ENCODE data around the gene MYL10.

Gene MYL10

DNA sequence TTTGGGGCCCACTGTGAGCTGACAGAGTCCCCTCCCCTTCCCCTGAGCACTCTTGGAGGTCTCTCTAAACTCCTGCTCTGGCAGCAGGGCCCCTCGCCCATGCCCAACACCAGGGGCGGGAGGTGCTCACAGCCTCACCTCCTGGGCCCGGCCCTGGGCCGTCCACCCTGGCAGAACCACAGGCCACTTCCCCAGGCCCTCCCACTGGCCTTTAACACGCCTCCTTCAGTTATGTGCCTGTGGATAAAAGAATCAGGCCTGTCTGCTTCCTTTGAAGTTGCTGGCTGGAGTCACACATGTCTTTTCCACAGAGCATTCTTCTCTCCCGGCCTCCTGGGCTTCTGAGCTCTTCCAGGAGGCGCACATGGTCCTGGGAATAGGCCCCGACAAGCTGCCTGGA lies 10.2 kb downstream of the MYL10 start:
- Histone ChIP-seq H2AK5ac (ENCODE audit: low read length) (no peak overlapping the region), H3K4me3 (ENCODE audit: low read length) (no peak overlapping the region), H3K9ac (ENCODE audit: low read length) (no peak overlapping the region), H3K79me2 (ENCODE audit: control insufficient read depth, insufficient read depth, low read length) (no peaks in the 10 kb centered on the region), H4K5ac (ENCODE audit: low read length) (no peak overlapping the region), H4K8ac (ENCODE audit: low read depth, low read length) (no peak overlapping the region), H2BK15ac (replicated peaks; ENCODE audit: low read depth) (no peak overlapping the region), H3K4ac (ENCODE audit: low read depth, low read length) (peak overlapping the region; percentile 9), H3K27me3 (ENCODE audit: insufficient read depth, low read length, poor library complexity) (no peaks in the 10 kb centered on the region), H3K23ac (ENCODE audit: low read length) (no peak overlapping the region), H3K4me1 (ENCODE audit: control insufficient read depth, low read depth, low read length) (peaks cover 6% of the 10 kb centered on the region), H3K36me3 (ENCODE audit: control insufficient read depth, insufficient read depth, low read length) (no peaks in the 10 kb centered on the region), H3K18ac (ENCODE audit: low read length) (peak overlapping the region; percentile 29), H3K56ac (ENCODE audit: low read length) (peak overlapping the region; percentile 25), H2BK5ac (ENCODE audit: low read length) (no peak overlapping the region), H3K27ac (ENCODE audit: low read depth, low read length) (no peak overlapping the region), H3K4me2 (ENCODE audit: low read length) (no peak overlapping the region), H3K79me1 (ENCODE audit: low read length) (no peaks in the 10 kb centered on the region), H2BK120ac (ENCODE audit: low read depth, low read length) (no peak overlapping the region)
- DNase-seq: no peak
- no CpG with 5 or more reads among the region's 8 CpGs for WGBS (ENCODE audit: extremely low coverage, insufficient coverage, low lambda C conversion rate)

DNA sequence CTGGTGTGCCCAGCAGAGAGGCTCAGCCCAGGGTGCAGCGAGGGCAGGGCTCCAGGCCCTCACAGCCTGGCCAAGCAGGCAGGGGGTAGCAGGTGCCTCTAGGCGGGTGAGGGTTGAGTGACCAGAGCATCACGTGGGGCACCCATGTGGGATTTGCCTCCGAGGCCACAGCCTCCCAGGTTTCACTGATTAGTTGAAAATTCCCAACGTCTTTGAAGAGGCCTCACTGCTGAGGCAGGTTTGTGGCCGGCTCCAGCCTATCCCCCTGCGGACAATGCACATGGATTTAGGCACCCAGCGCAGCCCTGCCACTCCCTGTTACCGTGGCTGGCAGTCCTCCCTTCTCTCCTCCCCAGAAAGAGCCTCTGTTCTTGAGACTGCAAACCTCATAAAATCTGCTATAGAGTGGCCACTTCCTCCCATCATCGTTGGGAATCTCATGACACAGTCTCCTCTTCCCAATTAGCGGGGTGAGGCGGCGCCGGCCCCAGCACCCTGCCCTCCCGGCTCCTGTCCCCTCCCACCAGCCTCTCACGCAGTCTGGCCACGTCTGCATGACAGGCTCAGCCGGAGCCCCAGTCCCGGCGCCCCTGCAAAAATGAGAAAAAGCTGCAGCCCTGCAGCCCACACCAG lies 10.8 kb downstream of the MYL10 start:
- Histone ChIP-seq H2BK5ac (ENCODE audit: low read length) (no peak overlapping the region), H3K4ac (ENCODE audit: low read depth, low read length) (no peak overlapping the region), H2BK15ac (replicated peaks; ENCODE audit: low read depth) (no peak overlapping the region), H3K23ac (ENCODE audit: low read length) (no peak overlapping the region), H3K4me3 (ENCODE audit: low read length) (no peak overlapping the region), H3K27me3 (ENCODE audit: insufficient read depth, low read length, poor library complexity) (no peaks in the 10 kb centered on the region), H3K27ac (ENCODE audit: low read depth, low read length) (no peak overlapping the region), H3K56ac (ENCODE audit: low read length) (peak overlapping the region; percentile 25), H3K18ac (ENCODE audit: low read length) (peak overlapping the region; percentile 29), H3K36me3 (ENCODE audit: control insufficient read depth, insufficient read depth, low read length) (no peaks in the 10 kb centered on the region), H3K79me1 (ENCODE audit: low read length) (no peaks in the 10 kb centered on the region), H3K79me2 (ENCODE audit: control insufficient read depth, insufficient read depth, low read length) (no peaks in the 10 kb centered on the region), H2AK5ac (ENCODE audit: low read length) (no peak overlapping the region), H4K5ac (ENCODE audit: low read length) (no peak overlapping the region), H4K8ac (ENCODE audit: low read depth, low read length) (no peak overlapping the region), H3K4me1 (ENCODE audit: control insufficient read depth, low read depth, low read length) (peaks cover 8% of the 10 kb centered on the region), H3K9ac (ENCODE audit: low read length) (no peak overlapping the region), H3K4me2 (ENCODE audit: low read length) (no peak overlapping the region), H2BK120ac (ENCODE audit: low read depth, low read length) (no peak overlapping the region)
- no CpG with 5 or more reads among the region's 20 CpGs for WGBS (ENCODE audit: extremely low coverage, insufficient coverage, low lambda C conversion rate)
- no peak for DNase-seq

DNA sequence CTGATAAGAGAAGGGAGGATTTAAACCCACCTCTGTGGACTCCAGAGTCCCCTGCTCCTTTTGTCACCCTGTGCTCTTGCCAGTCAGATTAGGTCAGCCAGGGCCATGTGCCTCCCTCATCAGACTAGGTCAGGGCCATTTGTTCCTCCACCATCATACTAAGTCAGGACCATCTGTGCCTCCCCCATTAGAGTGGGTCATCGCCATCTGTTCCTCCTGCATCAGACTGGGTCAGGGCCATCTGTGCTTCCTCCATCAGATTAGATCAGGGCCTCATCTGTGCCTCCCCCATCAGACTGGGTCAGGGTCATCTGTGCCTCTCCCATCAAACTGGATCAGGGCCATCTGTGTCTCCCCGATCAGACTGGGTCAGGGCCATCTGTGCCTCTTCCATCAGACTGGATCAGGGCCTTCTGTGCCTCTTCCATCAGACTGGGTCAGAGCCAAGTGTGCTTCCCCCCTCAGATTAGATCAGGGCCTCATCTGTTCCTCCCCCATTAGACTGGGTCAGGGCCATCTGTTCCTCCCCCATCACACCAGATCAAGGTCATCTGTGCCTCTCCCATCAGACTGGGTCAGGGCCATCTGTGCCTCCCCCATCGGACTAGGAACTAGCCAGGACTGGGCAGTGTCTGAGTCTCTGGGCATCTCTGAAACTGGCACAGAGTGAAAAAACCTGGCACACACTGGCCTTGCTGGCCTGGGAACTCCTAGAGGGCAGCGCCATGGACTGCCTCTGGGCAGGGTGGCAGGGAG lies 11.5 kb downstream of the MYL10 start:
- Histone ChIP-seq H3K23ac (ENCODE audit: low read length) (no peak overlapping the region), H4K8ac (ENCODE audit: low read depth, low read length) (no peak overlapping the region), H3K56ac (ENCODE audit: low read length) (no peak overlapping the region), H3K4me3 (ENCODE audit: low read length) (no peak overlapping the region), H4K5ac (ENCODE audit: low read length) (no peak overlapping the region), H2BK120ac (ENCODE audit: low read depth, low read length) (no peak overlapping the region), H3K18ac (ENCODE audit: low read length) (no peak overlapping the region), H3K27me3 (ENCODE audit: insufficient read depth, low read length, poor library complexity) (no peaks in the 10 kb centered on the region), H3K79me2 (ENCODE audit: control insufficient read depth, insufficient read depth, low read length) (no peaks in the 10 kb centered on the region), H3K4me1 (ENCODE audit: control insufficient read depth, low read depth, low read length) (peaks cover 8% of the 10 kb centered on the region), H2BK15ac (replicated peaks; ENCODE audit: low read depth) (no peak overlapping the region), H3K79me1 (ENCODE audit: low read length) (no peaks in the 10 kb centered on the region), H3K9ac (ENCODE audit: low read length) (no peak overlapping the region), H3K27ac (ENCODE audit: low read depth, low read length) (no peak overlapping the region), H3K4me2 (ENCODE audit: low read length) (no peak overlapping the region), H2BK5ac (ENCODE audit: low read length) (no peak overlapping the region), H3K36me3 (ENCODE audit: control insufficient read depth, insufficient read depth, low read length) (no peaks in the 10 kb centered on the region), H2AK5ac (ENCODE audit: low read length) (no peak overlapping the region), H3K4ac (ENCODE audit: low read depth, low read length) (no peak overlapping the region)
- DNase-seq: no peak
- no CpG with 5 or more reads among the region's 4 CpGs for WGBS (ENCODE audit: extremely low coverage, insufficient coverage, low lambda C conversion rate)

DNA sequence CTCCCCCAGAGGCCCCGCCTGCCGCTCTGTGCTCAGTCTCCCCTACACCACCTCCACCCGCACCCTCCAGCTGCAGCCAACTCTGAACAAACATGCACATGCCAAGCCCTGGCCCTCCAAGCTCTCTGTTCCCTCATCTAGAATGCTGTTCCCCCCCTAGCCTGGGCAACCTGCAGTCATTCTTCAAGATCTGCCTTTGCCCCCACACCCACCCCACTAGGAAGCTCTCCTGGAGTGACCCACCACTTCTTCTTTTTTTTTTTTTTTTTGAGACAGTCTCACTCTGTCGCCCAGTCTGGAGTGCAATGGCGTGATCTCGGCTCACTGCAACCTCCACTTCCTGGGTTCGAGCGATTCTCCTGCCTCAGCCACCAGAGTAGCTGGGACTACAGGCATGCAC lies 13.7 kb downstream of the MYL10 start:
- H2BK5ac ChIP-seq (ENCODE audit: low read length): peak overlapping the region; percentile 96
- H3K56ac ChIP-seq (ENCODE audit: low read length): peak overlapping the region; percentile 85
- peak overlapping the region; percentile 95 for H3K27ac ChIP-seq (ENCODE audit: low read depth, low read length)
- H3K4me2 ChIP-seq (ENCODE audit: low read length): no peak overlapping the region
- no peak overlapping the region for H4K8ac ChIP-seq (ENCODE audit: low read depth, low read length)
- H3K79me2 ChIP-seq (ENCODE audit: control insufficient read depth, insufficient read depth, low read length): no peaks in the 10 kb centered on the region
- peak overlapping the region; percentile 48 for H3K9ac ChIP-seq (ENCODE audit: low read length)
- H3K79me1 ChIP-seq (ENCODE audit: low read length): no peaks in the 10 kb centered on the region
- peak overlapping the region; percentile 95 for H2AK5ac ChIP-seq (ENCODE audit: low read length)
- no peak overlapping the region for H3K4me3 ChIP-seq (ENCODE audit: low read length)
- no CpG with 5 or more reads among the region's 8 CpGs for WGBS (ENCODE audit: extremely low coverage, insufficient coverage, low lambda C conversion rate)
- peak overlapping the region; percentile 66 for H3K18ac ChIP-seq (ENCODE audit: low read length)
- H3K4ac ChIP-seq (ENCODE audit: low read depth, low read length): peak overlapping the region; percentile 85
- no peaks in the 10 kb centered on the region for H3K36me3 ChIP-seq (ENCODE audit: control insufficient read depth, insufficient read depth, low read length)
- no peaks in the 10 kb centered on the region for H3K27me3 ChIP-seq (ENCODE audit: insufficient read depth, low read length, poor library complexity)
- no peak overlapping the region for H3K23ac ChIP-seq (ENCODE audit: low read length)
- no peak overlapping the region for H2BK15ac ChIP-seq (replicated peaks; ENCODE audit: low read depth)
- H3K4me1 ChIP-seq (ENCODE audit: control insufficient read depth, low read depth, low read length): peaks cover 8% of the 10 kb centered on the region
- H2BK120ac ChIP-seq (ENCODE audit: low read depth, low read length): peak overlapping the region; percentile 17
- DNase-seq: no peak
- no peak overlapping the region for H4K5ac ChIP-seq (ENCODE audit: low read length)

DNA sequence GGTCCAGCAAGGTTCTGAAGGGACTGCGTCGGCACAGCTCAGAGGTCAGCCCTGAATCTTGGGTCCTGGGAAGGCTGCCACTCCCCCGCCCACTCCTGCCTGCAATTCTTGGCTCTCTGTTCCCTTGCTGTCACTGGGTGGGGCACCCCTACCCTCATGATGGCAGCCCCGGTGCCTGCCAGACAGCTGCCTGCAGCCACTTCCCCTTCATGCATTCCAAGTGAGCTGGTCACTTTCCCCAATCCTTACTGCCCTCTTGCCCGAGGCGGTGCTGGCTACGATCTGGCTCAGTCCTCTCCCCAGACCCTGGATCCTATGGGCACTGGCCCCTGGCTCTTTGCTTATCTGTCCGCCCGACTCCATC lies 14.2 kb downstream of the MYL10 start:
- H3K27ac ChIP-seq (ENCODE audit: low read depth, low read length): peak overlapping the region; percentile 95
- H3K27me3 ChIP-seq (ENCODE audit: insufficient read depth, low read length, poor library complexity): no peaks in the 10 kb centered on the region
- H3K56ac ChIP-seq (ENCODE audit: low read length): peak overlapping the region; percentile 85
- H3K9ac ChIP-seq (ENCODE audit: low read length): peak overlapping the region; percentile 48
- H4K5ac ChIP-seq (ENCODE audit: low read length): no peak overlapping the region
- no peak overlapping the region for H3K4me3 ChIP-seq (ENCODE audit: low read length)
- peak overlapping the region; percentile 96 for H2BK5ac ChIP-seq (ENCODE audit: low read length)
- peak overlapping the region; percentile 66 for H3K18ac ChIP-seq (ENCODE audit: low read length)
- peak overlapping the region; percentile 95 for H2AK5ac ChIP-seq (ENCODE audit: low read length)
- peak overlapping the region; percentile 85 for H3K4ac ChIP-seq (ENCODE audit: low read depth, low read length)
- H4K8ac ChIP-seq (ENCODE audit: low read depth, low read length): no peak overlapping the region
- WGBS (ENCODE audit: extremely low coverage, insufficient coverage, low lambda C conversion rate): no CpG with 5 or more reads among the region's 9 CpGs
- no peaks in the 10 kb centered on the region for H3K36me3 ChIP-seq (ENCODE audit: control insufficient read depth, insufficient read depth, low read length)
- no peak overlapping the region for H3K23ac ChIP-seq (ENCODE audit: low read length)
- H2BK15ac ChIP-seq (replicated peaks; ENCODE audit: low read depth): no peak overlapping the region
- H3K79me2 ChIP-seq (ENCODE audit: control insufficient read depth, insufficient read depth, low read length): no peaks in the 10 kb centered on the region
- no peaks in the 10 kb centered on the region for H3K79me1 ChIP-seq (ENCODE audit: low read length)
- DNase-seq: peak; percentile 81
- H3K4me2 ChIP-seq (ENCODE audit: low read length): no peak overlapping the region
- H3K4me1 ChIP-seq (ENCODE audit: control insufficient read depth, low read depth, low read length): peaks cover 8% of the 10 kb centered on the region
- peak overlapping the region; percentile 17 for H2BK120ac ChIP-seq (ENCODE audit: low read depth, low read length)
